OCI-LY3 (cell line): ENCODE results near the gene IQSEC1.

Source experiments
- EZH2phosphoT487 ChIP-seq: fragments of 200-600 bp; shearing (Covaris generic); IDR thresholded peaks from 2 replicates; pipeline ENCODE4 v1.6.1; 2018; ENCODE audit warnings: antibody characterized with exemption, mixed run types, low read depth
- TF ChIP-seq, protein P1 (sequence below): fragments of 200-600, 300-600 bp; sonication (generic); IDR thresholded peaks from 2 replicates; pipeline ENCODE4 v1.5.1; 2014; ENCODE audit warnings: antibody characterized with exemption, low read length, low read depth

DNA sequence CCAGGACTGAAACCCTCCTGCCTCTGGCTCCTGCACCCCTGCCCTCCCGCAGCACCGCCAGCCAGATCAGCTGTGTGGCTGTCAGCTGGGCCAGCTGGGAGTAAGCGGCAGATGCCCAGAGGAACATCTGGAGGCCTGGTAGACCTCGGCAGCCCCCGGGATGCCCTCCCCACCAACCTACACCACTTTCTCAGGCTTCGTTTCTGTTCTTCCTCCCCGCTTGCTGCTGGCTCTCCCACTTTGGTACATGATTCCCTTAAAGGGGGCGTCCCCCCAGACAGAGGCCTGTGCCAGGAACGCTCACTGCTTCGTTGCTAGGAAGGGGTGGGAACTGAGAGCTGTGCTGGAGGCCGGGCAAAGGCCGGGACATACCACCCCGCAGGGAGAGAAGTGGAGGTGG lies 140.5 kb downstream of the IQSEC1 start:
- TF ChIP-seq, protein P1, sequence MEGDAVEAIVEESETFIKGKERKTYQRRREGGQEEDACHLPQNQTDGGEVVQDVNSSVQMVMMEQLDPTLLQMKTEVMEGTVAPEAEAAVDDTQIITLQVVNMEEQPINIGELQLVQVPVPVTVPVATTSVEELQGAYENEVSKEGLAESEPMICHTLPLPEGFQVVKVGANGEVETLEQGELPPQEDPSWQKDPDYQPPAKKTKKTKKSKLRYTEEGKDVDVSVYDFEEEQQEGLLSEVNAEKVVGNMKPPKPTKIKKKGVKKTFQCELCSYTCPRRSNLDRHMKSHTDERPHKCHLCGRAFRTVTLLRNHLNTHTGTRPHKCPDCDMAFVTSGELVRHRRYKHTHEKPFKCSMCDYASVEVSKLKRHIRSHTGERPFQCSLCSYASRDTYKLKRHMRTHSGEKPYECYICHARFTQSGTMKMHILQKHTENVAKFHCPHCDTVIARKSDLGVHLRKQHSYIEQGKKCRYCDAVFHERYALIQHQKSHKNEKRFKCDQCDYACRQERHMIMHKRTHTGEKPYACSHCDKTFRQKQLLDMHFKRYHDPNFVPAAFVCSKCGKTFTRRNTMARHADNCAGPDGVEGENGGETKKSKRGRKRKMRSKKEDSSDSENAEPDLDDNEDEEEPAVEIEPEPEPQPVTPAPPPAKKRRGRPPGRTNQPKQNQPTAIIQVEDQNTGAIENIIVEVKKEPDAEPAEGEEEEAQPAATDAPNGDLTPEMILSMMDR: no peak
- no peak for TF ChIP-seq EZH2phosphoT487
